HL-60 (cell line): ENCODE data around the gene EPHA6.

Experiments
- DNase-seq, 2 experiments: peaks; one replicate each; pipeline ENCODE4 v3.0.0-alpha.2; 2010 to 2020; ENCODE audit warnings: low read depth in 1 of 2, low spot score in 1 of 2
- H3K27ac ChIP-seq: fragments of 250-450 bp; sonication (Bioruptor Pico); replicated peaks from 2 replicates; pipeline ENCODE4 v1.5.1; 2020; ENCODE audit warnings: mild to moderate bottlenecking, moderate library complexity
- H3K27me3 ChIP-seq: fragments of 250-450 bp; sonication (Bioruptor Pico); 2 replicates; pipeline ENCODE4 v1.5.1; 2021; ENCODE audit warnings: mild to moderate bottlenecking, moderate library complexity; ENCODE audit not compliant: insufficient read depth, poor library complexity, severe bottlenecking
- H3K4me3 ChIP-seq: replicated peaks from 2 replicates; pipeline ENCODE4 v1.5.1; 2011; ENCODE audit warnings: mild to moderate bottlenecking, control low read depth, low read length; ENCODE audit not compliant: insufficient read depth
- CTCF ChIP-seq: IDR thresholded peaks from one replicate; pipeline ENCODE4 v1.5.1; 2011; ENCODE audit warnings: low read length, control low read depth, inconsistent platforms; ENCODE audit not compliant: insufficient read depth
- GABPA ChIP-seq: IDR thresholded peaks from 2 replicates; pipeline ENCODE4 v1.6.1; 2012; ENCODE audit warnings: low read depth
- POLR2AphosphoS5 ChIP-seq: IDR thresholded peaks from 2 replicates; pipeline ENCODE4 v1.6.1; 2012; ENCODE audit warnings: low read depth
- REST ChIP-seq: IDR thresholded peaks from 2 replicates; pipeline ENCODE4 v1.6.1; 2012; ENCODE audit warnings: low read depth; ENCODE audit not compliant: insufficient replicate concordance
- SPI1 ChIP-seq: IDR thresholded peaks from 2 replicates; pipeline ENCODE4 v1.6.1; 2012; ENCODE audit warnings: low read depth, mild to moderate bottlenecking, borderline replicate concordance

Gene EPHA6

GRCh38 chr3:97432914-97433313 is 618.5 kb downstream of the EPHA6 start:
- no peak for DNase-seq
- no peak overlapping the region for H3K4me3 ChIP-seq
- no peaks in the 10 kb centered on the region for H3K27me3 ChIP-seq
- H3K27ac ChIP-seq: no peak overlapping the region
- no peak for TF ChIP-seq REST
- no peak for TF ChIP-seq GABPA
- TF ChIP-seq POLR2AphosphoS5: no peak
- no peak for TF ChIP-seq CTCF
- TF ChIP-seq SPI1: no peak

- no peak for DNase-seq
- no peak for TF ChIP-seq SPI1
- TF ChIP-seq CTCF: no peak
- no peak for TF ChIP-seq POLR2AphosphoS5
- no peak for TF ChIP-seq REST
- TF ChIP-seq GABPA: no peak
- H3K4me3 ChIP-seq: no peak overlapping the region
- no peaks in the 10 kb centered on the region for H3K27me3 ChIP-seq
- no peak overlapping the region for H3K27ac ChIP-seq
Observed at GRCh38 chr3:97438131-97438530, 623.7 kb downstream of the EPHA6 start.

GRCh38 chr3:97439373-97439772 is 625.0 kb downstream of the EPHA6 start:
- Histone ChIP-seq H3K4me3 (no peak overlapping the region), H3K27ac (no peak overlapping the region)

More at GRCh38 chr3:97439373-97439772, 625.0 kb downstream of the EPHA6 start:
- TF ChIP-seq GABPA: no peak
- TF ChIP-seq SPI1: no peak
- TF ChIP-seq POLR2AphosphoS5: no peak
- no peak for TF ChIP-seq REST
- TF ChIP-seq CTCF: no peak
- H3K27me3 ChIP-seq: no peaks in the 10 kb centered on the region
- DNase-seq: no peak
